PFSK-1 (cell line): ENCODE measurements around the gene PANK3.

Experiments used
- FOXP2 ChIP-seq: optimal IDR thresholded peaks from 2 replicates; pipeline ENCODE3; 2011; ENCODE audit warnings: borderline replicate concordance, control low read depth, inconsistent platforms; ENCODE audit not compliant: insufficient read depth; ENCODE audit errors: extremely low read length, extremely low read depth
- POLR2AphosphoS5 ChIP-seq: IDR thresholded peaks from 2 replicates; pipeline ENCODE4 v1.6.1; 2012; ENCODE audit warnings: low read depth, mild to moderate bottlenecking, control low read depth, low read length, moderate library complexity
- SIN3A ChIP-seq: IDR thresholded peaks from 2 replicates; pipeline ENCODE4 v1.6.1; 2012; ENCODE audit warnings: mild to moderate bottlenecking, low read length, moderate library complexity, borderline replicate concordance; ENCODE audit not compliant: insufficient read depth

DNA sequence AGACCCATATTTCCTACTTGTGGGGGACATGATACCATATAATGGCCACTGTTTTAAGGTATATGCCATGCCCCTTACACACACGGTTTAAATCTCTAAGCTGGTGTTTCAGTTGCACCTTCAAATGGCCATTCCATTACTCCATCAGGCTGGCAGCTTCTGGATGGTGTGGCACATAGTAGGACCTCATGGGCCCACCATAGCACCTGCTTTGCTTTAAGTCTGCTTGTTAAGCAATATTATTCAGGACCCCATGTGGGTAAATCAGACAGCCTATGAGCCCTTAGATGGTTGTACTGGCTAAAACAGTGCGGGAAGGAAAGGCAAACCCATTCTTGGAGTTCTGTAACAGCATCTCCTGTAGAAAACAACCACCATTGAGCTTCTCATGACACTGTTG, 27.4 kb upstream of the PANK3 start:
- no peak for TF ChIP-seq POLR2AphosphoS5
- no peak for TF ChIP-seq FOXP2
- TF ChIP-seq SIN3A, result no peak
